ENCODE results near the gene NPRL2. TPM values are rescaled to one million over a fixed set of nuclear protein-coding genes. Genes with fewer than 3 reads are reported as not detected.
A peak's percentile ranks its signal among the peaks of the same experiment; 100 is the strongest.

NPRL2 gene
- total RNA-seq, 1 donor from 2014 or later = 23.3 TPM

DNA sequence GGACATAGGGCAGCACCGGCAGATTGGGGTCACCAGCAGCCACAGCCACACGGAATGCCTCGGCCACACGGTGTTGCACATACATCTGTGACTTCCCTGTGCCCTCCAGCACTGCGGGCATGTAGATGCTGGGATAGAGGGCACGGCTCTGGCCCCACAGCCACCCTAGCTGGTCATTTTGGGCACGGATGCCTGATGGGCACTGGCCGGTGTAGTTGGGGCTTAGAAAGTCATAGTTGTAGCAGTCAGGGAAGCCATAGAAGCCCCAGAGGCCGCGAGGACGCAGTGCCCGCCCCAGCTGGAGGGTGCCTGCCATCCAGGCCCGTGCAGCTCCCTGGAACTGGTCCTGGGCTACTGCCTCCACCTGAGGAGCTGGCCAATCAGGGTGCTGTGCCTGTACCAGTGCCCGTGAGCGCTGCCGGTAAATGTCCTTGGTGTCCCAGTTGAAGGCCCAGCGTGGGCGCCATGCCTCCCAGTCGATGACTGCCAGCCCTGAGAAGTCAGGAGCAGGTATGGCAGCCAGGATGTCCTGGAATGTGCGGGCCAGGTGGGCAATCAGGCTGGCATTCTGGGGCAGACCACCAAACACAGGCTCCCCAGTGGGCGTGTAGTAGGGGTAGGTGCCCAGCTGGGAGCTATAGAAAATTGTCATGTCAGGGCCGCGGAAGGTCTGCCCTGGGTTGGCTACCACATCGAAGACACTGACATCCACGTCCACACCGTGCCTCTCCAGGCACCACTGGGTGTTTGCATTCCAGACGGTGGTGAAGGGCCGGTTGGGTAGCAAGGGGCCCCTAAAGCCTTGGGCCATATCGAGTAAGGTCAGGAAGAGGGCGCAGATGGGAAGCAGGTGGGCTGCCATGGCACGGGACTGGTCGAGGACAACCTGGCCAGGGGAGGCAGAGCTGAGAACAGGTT is 48.2 kb downstream of the NPRL2 start:
- no peak for DNase-seq (ENCODE audit: low spot score in 2 of 2, unreplicated experiment in 2 of 2)
- Mint-ChIP-seq H3K9me3 (no peaks in the 10 kb centered on the region), H3K36me3 (no peaks in the 10 kb centered on the region), H3K4me1 (peaks cover 26% of the 10 kb centered on the region), H3K4me3 (no peak overlapping the region), H3K27ac (peak overlapping the region; percentile 50), H3K27me3 (ENCODE audit: low read depth) (no peaks in the 10 kb centered on the region)
- TF ChIP-seq, protein P1, sequence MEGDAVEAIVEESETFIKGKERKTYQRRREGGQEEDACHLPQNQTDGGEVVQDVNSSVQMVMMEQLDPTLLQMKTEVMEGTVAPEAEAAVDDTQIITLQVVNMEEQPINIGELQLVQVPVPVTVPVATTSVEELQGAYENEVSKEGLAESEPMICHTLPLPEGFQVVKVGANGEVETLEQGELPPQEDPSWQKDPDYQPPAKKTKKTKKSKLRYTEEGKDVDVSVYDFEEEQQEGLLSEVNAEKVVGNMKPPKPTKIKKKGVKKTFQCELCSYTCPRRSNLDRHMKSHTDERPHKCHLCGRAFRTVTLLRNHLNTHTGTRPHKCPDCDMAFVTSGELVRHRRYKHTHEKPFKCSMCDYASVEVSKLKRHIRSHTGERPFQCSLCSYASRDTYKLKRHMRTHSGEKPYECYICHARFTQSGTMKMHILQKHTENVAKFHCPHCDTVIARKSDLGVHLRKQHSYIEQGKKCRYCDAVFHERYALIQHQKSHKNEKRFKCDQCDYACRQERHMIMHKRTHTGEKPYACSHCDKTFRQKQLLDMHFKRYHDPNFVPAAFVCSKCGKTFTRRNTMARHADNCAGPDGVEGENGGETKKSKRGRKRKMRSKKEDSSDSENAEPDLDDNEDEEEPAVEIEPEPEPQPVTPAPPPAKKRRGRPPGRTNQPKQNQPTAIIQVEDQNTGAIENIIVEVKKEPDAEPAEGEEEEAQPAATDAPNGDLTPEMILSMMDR (IDR thresholded peaks at IDR 0.05; ENCODE audit: unreplicated experiment) = no peak

DNA sequence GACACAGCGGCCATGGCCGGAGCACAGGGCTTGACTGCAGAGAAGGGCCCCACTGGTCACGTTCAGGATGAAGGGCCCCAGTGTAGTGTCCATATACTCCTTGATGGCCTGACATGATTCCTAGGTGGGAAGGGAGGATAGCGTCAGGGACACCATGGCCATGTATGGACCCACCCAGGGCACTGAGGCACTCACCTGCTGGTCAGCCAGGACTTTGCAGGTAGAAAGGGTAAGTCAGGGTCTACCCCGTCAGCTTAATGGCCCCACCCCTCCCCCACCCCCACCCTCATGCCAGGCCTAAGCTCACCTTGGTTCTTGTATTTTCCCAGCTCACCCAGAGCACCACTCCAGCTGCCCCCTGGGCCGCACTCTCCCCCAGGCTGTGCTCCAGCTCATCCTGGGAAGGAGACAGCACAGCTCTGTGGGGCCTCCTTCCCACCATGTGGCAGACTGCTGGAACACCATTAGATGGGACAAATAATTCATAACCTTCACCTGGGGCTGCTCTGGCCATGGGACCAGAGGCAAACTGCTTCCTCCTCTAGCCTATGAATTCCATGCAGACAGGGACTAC is 49.8 kb downstream of the NPRL2 start:
- Mint-ChIP-seq H3K4me3 (peak overlapping the region; percentile 95), H3K36me3 (no peaks in the 10 kb centered on the region), H3K27me3 (ENCODE audit: low read depth) (no peaks in the 10 kb centered on the region), H3K9me3 (no peaks in the 10 kb centered on the region), H3K27ac (peak overlapping the region; percentile 98), H3K4me1 (peaks cover 26% of the 10 kb centered on the region)
- no peak for DNase-seq (ENCODE audit: low spot score in 2 of 2, unreplicated experiment in 2 of 2)
- TF ChIP-seq, protein P1 (IDR thresholded peaks at IDR 0.05; ENCODE audit: unreplicated experiment) = no peak

DNA sequence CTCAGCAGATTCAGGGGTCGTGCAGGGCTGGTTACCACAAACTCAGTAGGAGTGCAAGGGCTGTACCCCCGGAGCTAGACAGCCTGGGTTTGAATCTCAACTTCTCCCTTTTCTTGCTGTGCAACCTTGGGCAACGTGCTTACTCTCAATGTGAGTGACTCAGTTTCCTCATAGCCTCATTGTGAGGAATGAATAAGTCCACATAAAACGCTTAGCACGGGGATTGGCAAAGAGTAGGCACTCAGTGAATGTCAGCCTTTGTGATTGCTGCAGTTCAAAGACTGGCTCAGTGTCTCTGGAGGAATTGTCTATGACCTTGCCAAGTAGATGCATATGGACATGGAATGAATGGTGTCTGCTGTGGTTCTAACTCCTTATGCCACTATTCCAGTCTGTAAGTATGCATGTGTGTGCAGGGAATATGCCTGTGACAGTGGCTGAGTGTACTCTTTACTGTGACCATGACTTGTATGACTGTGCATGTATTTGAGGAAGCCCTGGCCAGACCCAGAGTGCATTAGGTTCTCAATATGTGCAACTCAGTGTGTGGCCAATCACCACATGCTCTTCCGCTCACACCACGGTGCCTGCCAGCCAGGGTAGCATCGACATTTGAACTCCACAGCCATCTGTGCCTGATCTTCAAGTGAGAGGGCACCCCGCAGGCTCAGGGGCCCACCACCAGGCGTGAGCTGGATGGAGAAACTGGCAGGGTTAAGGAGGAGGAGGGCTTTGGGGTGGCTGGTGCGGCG is 50.5 kb downstream of the NPRL2 start:
- DNase-seq (ENCODE audit: low spot score in 2 of 2, unreplicated experiment in 2 of 2) = no peak
- peak overlapping the region; percentile 95 for H3K4me3 Mint-ChIP-seq
- peaks cover 26% of the 10 kb centered on the region for H3K4me1 Mint-ChIP-seq

DNA sequence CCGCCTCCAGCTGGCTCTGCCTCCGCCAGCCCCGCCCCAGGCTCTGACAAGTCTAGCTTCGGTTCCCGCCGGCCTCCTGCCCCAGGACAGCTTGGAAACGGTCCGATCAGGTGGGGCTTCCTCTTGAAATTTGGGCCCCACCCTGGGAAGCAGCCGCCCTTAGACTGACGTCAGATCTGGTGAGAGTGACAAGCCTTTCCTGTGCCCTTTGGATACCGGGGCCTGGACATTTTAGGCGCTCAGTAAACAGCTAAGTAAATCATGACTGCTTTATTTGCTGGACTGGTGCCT is 51.0 kb downstream of the NPRL2 start:
- peak overlapping the region; percentile 95 for H3K4me3 Mint-ChIP-seq
- peaks cover 26% of the 10 kb centered on the region for H3K4me1 Mint-ChIP-seq
- H3K27ac Mint-ChIP-seq = peak overlapping the region; percentile 98
- no peaks in the 10 kb centered on the region for H3K36me3 Mint-ChIP-seq
- H3K27me3 Mint-ChIP-seq (ENCODE audit: low read depth) = no peaks in the 10 kb centered on the region
- DNase-seq (ENCODE audit: low spot score in 2 of 2, unreplicated experiment in 2 of 2) = no peak
- TF ChIP-seq, protein P1 (IDR thresholded peaks at IDR 0.05; ENCODE audit: unreplicated experiment) = no peak
- H3K9me3 Mint-ChIP-seq = no peaks in the 10 kb centered on the region

More for the DNA sequence above, 50.5 kb downstream of the NPRL2 start:
- Mint-ChIP-seq H3K36me3 (no peaks in the 10 kb centered on the region), H3K9me3 (no peaks in the 10 kb centered on the region), H3K27ac (peak overlapping the region; percentile 98), H3K27me3 (ENCODE audit: low read depth) (no peaks in the 10 kb centered on the region)
- TF ChIP-seq, protein P1 (IDR thresholded peaks at IDR 0.05; ENCODE audit: unreplicated experiment) = no peak

DNA sequence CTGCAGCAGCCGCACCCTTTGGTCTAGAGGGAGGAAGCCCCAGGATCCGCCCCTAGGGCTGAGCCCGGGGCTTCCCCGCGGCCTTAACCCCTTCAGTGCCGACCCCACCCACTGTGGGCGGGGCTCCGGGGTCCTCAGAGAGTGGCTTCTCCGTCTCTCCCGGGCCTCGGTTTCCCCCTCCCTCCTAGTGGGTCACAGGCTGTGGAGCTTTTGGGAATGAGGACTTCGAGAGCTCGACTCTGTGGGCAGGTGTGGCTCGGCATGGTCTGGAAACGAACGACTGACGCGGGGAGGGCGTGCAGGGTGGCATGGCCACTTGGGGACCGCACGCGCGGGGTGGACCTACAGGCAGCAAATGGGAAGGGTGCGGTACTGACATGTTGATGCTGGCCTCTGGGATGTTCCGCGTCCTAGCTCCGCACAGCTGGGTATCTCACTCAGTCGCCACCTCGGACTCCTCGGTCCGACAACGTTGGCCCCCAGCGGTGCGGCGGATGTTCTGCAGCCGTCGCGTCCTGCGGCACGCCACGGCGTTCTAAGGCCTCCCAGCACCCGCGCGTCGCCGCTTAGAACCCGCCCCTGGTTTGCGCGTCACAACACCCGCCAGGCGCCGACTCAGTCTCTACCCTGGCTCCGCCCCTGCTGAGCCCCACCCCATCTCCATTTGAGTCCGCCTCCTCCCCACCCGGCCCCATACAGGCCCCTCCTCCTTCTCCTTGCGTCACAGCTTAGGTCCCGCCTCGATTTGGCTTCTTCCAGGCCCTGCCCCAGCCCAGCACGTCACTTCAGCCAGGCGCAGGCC is 51.5 kb downstream of the NPRL2 start, which contains the start of the genes HYAL3 and NAA80:
Gene HYAL3 (minus strand): TSS at position 570 of the 802 bp plus-strand sequence. CDS start 3,803 bp downstream, outside the sequence.
Gene NAA80 (minus strand): TSS at position 570 of the 802 bp plus-strand sequence. CDS start 1,942 bp downstream, outside the sequence.
- Mint-ChIP-seq H3K4me1 (peaks cover 26% of the 10 kb centered on the region), H3K9me3 (no peaks in the 10 kb centered on the region), H3K27me3 (ENCODE audit: low read depth) (no peaks in the 10 kb centered on the region), H3K36me3 (no peaks in the 10 kb centered on the region), H3K27ac (peak within 1 kb of the TSS; percentile 98), H3K4me3 (peak within 1 kb of the TSS; percentile 95)
- TF ChIP-seq, protein P1 (IDR thresholded peaks at IDR 0.05; ENCODE audit: unreplicated experiment) = no peak
- DNase-seq (ENCODE audit: low spot score in 2 of 2, unreplicated experiment in 2 of 2) = peak; percentile 96 to 98

All from mesothelial cell of epicardium (in vitro differentiated cells).